ENCODE results near the gene MSLN.

Gene MSLN

DNA sequence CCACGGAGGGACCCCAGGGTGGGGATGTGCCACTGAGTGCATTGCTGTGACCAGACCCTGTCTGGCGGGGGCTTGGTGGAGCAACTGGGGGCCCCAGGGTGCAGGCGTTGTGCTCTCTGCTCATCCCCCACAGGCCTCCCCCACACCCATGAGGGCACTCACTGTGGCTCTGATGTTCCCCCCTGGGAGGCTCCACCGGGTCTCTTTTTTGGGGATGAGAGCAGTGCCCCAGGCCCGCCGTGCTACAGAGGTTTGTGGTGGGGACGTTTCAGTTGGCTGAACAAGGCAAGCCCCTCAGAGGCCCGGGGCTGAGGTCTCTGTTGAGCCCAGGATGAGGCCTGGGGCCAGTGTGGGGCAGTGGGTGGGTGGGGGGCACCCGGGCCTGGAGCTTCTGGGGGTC, 36.8 kb upstream of the MSLN start:
- DNase-seq = no peak

DNA sequence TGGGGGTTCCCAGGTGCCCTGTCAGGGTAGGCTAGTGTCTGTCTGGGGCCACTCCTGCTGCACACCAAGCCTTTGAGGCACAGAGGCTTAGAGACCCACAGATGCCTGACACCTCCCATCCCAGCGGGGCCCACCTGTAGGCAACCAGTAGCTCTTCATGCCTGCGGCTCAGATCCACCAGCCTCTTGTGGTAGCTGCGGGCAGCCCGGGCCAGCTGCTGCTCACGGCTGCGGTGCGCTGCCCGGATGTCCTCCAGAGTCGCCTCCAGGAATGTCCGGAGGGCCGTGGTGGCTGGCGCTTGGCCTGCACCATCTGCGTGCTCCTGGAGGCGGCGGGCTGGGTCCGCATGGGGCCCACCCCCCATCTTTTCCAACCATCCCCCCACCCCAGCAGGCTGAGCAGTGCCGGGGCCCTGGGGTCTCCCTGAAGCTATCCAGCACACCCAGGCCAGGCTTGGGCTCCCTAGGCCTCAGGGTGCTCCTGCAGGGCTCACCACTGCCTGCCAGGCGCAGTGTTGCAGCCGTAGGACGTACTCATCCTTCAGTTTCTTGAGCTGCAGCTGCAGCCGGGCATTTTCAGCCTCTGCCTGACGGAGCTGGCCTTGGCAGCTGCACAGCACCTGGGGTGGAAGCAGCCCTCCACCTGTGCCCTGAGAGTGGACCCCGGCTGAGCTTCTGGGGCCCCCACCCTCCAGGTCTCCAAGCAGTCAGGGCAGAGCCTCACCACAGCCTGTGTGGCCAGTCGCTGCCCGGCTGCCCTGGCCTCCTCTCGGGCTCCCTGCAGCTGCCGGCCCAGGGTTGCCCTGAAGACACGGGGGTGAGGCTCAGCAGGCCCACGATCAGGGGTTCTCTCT, 36.1 kb upstream of the MSLN start:
- no peak for DNase-seq

DNA sequence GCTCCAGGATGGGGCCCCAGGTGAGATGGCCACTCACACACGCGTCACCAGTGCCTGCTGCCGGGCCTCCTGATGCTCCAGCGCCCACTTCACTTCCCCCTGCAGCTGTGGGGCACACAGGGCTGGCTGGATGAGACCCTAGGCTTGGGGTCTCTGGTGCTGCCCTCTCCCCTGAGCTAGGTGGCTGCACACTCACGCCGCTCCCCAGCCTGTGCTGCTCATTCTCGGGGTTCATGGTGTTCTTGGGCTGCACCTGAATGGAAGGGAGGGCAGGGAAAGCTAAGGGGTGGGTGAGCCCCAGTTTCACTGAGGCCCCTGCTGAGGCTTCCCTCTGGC, 35.5 kb upstream of the MSLN start:
- DNase-seq = no peak

DNA sequence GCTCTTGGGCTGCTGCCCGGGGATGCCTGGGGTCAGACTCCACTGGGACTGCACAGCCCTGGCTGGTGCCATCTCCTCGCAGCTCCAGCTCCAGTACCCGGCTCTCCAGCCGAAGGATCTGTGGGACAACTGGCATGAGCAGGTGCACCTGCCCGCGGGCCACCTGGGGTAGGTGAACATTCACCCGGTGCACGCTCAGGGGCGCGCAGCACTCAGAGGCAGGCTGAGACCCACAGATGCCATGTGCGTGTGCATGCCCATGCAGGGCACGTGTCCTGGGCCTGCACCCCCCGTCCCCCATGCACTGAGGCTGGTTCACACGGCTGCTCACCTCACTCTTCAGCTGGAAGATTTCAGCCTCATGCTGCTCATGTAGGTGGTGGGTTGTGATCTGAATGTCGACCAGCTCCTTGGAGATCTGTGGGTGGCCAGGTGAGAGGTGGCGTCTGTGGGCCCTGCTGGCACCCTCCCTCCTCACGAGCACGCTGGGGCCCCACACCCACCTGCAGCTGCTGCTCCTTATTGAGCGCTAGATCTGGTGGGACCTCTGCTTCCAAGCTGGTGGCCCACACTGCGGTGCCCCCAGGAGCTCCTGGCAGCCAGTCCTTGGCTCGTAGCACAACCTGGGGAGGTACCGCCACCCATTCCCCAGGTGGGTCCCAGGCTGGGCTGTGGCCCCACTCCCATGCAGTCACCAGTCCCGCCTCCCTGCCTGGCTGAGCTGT, 34.9 kb upstream of the MSLN start:
- DNase-seq = no peak

DNA sequence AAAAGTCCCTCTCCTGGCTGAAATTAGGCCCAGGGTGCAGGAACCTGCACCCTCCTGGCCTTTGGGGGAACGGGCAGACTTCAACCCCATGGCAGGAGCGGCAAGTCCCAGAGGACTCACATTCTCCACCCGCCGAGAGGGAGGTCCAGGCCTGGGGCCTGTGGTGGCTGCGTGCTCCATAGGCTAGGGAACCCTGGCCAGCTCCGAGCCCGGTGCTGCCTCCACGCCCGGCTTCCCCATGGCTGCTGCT, 34.4 kb upstream of the MSLN start:
- no peak for DNase-seq

DNA sequence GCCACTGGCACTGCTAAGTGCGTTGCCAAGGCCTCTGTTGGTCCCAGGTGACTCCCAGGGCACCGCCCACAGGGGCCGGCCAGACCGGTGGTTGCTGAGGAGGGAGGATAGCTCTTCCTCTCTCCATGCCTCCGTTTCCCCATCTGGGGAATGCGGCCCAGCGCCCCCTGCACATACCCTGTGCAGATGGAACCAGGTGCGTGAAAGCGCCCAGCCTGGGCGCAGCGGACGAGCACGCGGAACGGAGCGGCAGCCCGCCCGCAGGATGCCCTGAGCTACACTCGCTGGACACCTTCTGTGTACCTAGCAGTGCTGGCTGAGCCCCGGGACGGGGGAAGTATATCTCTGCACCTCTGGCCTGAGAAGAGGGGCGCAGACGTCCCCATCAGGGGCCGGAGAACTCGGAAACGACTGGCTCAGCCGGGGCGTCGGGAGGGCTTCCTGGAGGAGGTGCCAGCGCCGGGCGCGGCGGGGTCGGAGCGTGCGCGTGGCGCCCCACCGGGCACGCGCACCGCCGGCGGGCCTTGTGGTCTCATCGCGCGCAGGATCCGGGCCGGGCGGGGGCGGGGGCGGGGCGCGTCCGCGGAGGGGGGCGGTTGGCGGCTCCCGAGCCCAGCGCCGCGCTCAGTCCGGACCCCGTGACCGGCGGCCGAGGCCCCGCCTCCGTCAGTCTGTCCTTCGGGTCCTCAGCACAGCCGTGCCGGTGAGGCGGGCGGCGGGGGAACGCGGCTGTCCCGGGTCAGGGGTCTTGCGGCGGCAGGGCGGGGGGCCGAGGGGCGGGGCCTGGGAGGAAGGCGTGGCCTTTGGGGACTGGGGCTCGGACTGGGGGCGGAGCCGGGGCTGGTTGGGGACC, 33.9 kb upstream of the MSLN start, which contains the start of the genes CCDC78 and HAGHL:
TSS of gene CCDC78 (minus strand) at position 6 of the 853 bp plus-strand sequence. CDS start 76 bp downstream, outside the sequence.
TSS of gene HAGHL (plus strand) at position 669 of the 853 bp plus-strand sequence. CDS start 404 bp downstream, outside the sequence.
- peak; percentile 42 to 73 (median 60) for DNase-seq

DNA sequence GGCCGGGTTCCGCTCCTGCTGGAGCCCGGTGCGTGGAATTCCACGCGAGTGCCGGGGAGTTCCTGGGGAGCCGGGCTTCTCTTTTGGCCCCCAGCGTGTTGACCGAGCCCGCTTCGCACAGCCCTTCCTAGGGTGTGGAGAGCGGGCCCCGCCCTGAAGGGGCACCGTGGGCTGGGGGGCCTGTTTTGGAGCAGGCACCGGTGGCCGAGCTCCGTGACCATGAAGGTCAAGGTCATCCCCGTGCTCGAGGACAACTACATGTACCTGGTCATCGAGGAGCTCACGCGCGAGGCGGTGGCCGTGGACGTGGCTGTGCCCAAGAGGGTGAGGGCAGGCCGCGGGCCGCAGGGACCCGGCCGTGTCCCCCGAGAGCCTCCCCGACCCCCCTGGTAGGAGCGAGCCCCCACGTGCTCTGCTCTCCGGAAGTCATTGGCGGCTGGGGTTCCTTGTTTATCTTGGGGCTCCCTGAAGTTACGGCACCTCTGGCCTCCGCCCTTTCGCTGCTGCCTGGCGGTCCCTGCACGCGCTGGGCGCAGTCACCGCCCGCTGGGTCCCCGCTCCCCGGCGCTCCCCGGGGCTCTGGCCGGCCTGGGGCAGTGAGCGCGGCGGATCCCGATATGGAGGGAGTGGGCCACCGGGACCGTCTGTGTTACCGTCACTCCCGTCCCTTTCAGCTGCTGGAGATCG, 33.1 kb upstream of the MSLN start:
- peak; percentile 34 to 65 (median 51) for DNase-seq

DNA sequence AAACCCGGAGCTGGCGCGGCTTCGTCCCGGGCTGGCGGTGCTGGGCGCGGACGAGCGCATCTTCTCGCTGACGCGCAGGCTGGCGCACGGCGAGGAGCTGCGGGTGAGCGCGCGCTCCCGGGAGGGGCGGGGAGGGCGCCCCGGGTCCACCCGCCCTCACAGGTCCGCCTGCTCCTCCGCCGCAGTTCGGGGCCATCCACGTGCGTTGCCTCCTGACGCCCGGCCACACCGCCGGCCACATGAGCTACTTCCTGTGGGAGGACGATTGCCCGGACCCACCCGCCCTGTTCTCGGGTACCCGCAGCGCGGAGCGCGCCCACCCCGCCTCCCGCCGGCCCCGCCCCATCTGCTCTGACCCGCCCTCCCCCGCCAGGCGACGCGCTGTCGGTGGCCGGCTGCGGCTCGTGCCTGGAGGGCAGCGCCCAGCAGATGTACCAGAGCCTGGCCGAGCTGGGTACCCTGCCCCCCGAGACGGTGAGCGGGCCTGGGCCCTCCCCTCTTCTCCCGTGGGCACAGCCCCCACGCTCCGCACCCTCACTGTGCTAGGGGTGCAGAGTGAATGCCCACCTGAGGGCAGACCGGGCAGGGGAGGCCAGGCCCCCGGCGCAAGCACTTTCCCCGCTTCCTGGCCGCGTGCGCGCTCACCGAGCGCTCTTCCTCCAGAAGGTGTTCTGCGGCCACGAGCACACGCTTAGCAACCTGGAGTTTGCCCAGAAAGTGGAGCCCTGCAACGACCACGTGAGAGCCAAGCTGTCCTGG, 32.2 kb upstream of the MSLN start:
- peak; percentile 49 to 83 (median 66) for DNase-seq

DNA sequence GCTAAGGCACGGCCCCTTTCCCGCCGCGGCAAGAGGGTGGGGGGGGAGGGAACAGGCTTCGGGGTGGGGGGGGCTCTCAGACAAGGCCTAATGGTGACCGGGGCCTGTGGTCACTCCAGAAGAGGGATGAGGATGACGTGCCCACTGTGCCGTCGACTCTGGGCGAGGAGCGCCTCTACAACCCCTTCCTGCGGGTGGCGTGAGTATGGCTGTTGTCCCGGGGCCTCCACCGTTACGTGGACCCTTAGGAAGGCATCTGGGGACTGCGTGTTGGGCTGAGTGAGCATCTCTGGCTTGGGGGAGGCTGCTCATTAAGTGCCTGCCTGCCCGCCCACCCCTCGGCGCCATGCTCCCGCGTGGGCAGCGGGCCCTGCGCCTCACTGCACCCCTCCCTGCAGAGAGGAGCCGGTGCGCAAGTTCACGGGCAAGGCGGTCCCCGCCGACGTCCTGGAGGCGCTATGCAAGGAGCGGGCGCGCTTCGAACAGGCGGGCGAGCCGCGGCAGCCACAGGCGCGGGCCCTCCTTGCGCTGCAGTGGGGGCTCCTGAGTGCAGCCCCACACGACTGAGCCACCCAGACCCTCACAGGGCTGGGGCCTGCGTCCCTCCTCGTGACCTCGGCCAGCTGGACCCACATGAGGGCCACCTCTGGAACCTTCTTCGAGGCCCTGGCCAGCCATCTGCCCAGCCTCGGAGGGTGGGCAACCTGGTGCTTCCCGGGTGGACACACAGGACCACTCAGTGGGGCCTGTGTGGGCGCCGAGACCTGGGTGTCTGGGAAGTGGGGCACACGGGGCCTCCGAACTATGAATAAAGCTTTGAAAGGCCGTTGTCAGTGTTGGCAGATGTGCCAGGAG, 31.4 kb upstream of the MSLN start:
- DNase-seq = no peak

DNA sequence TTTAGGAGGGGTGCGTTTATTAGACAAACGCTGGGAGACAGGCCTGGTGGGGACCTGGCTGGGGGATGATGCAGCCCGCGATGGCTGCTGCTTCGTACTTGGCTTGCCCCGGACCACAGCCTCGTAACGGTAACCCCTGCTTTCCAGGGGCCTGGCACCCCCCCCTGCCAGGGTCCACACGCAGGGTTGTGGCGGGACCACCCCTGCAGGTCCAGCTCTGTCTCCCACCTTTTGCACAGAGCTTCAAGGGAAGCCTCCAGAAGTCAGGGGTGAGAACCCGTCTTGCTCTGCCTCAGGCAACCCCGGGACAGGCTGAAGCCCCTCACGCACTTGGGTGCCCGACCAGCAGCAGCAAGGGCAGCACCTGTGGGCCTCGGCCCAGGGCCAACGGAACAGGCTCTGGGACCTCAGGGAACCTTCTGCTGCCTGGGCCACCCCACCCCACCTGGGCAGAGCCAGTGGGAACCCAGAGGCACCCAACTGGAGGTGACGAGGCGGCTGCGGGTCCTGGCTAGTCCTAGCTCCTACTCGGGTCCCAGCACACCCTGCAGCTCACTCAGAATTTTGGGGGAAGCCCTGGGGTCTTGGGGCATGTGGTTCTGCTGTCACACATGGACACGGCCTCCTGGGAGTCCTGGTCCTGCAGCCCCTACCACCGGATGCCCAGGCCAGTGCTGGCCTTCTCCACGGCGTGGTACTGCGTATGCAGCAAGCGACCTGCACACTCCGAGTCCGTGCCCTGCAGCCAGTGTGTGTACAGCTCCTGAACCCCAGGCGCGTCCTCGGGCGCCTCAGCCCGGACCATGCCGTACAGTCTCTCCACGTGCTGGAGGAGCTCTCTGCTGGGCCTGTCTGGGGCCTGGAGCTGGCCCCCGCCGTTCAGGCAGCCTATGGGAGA, 30.5 kb upstream of the MSLN start:
- DNase-seq = no peak

DNA sequence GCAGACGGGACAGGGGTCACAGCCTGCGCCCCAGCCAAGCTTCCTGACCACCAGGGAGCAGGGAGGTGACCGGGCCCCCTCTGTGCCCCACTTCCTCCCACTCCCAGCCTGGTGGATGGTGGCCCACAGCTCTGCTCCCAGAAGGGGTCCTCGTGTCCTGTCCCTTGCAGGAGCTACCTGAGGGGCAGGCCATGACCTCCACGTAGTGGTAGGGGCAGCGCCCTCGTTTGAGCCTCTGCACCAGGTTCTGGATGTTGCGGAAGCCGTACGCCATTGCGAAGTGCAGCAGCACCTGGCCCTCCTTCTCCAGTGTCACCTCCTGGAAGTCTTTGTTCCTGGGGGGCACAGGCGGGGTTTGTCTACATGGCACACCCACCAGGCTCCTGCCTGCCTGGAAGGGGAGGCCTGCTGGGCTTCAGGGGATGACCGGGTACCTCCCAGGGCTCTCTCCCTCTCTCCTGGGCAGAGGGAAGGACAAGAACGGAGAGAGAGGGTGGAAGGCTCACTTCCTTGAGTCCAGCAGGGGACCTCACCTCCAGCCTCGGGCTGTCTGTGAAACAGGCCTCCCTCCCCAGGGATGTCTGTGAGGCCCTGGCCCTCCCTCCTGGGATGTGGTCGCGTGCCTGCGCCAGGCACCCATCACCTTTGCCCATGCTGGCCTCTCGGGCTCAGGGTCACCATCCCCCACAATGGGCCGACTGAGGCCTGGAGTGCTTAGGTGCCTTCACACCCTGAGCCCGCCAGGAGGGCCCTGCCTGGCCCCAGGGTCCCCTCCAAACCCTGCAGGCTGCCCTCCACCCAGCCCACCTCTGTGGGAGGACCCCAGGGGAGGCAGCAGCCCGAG, 29.6 kb upstream of the MSLN start:
- no peak for DNase-seq

DNA sequence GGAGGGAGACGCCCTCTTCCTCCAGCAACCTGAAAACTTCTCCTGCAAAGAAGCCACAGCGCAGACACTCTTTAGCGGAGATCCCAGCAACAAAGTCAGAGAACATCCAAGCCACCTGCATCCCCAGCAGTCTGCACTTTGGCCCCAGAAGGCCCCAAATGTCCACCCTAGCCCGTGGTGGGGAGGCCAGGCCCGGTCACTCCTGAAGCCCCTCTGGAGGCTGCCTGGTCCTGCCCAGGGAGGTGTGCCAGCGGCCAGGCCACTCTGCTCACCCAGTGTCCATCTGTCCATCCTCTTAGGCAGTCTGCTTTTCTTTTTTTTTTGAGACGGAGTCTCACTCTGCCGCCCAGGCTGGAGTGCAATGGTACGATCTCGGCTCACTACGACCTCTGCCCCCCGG, 28.2 kb upstream of the MSLN start:
- DNase-seq = no peak

DNA sequence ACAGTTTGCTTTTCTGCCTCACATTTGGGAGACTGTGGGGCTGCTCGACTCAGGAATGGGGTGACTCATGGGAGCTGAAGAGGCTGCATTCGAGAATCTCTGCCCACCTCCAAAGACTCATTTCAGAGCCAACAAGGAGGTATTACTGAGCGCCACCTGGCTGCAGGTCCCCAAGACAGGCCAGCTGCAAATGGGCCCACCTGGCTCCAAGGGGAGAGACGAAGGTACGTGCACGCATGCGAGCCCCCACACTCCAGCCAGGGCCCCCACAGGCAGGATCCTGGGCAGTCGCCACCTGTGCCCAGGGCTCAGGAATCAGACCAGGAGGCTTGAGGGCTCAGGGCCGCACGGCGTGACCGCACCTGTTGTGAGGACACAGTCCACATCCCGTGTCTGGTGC, 27.6 kb upstream of the MSLN start:
- DNase-seq = no peak

DNA sequence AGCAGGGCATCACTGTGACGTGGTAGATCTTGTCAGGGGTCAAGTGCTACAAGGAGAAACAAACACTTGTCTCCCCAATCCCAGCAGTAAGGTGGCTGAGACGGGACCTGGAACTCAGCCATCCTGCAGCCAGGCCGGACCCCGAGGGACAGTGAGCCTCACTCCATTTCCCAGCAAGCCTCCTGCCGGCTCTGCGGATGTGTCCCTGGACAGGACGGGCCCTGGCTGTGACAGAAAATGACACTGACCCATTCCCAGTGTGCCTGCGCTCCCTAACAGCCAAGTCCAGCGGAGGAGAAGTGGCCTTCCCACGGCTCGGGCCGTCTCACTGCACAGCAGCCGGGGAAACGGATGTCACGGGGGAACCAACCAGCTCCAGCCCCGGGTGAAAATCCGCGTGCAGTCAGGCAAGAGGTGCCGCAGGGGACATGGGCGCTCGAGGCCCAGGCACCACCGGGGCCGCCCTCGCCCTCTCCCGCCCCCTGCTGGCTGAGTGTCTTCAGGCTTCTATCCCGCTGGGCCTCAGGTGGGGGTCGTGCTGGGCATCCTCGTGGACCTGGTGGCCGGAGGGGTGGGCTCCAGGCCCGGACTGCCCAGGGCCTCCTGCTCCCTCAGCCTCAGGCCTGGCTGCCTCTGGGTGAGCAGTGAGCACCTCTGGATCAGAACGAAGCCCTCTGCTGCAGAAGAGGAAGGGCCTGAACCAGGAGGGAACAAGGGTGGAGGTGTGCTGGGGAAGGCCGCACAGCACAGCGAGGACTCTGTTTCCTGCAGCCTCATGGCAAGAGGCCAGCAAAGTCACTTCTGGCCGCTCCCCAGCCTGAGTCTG, 26.9 kb upstream of the MSLN start:
- peak in 2 of 3 donors; percentile 38 to 40 for DNase-seq

DNA sequence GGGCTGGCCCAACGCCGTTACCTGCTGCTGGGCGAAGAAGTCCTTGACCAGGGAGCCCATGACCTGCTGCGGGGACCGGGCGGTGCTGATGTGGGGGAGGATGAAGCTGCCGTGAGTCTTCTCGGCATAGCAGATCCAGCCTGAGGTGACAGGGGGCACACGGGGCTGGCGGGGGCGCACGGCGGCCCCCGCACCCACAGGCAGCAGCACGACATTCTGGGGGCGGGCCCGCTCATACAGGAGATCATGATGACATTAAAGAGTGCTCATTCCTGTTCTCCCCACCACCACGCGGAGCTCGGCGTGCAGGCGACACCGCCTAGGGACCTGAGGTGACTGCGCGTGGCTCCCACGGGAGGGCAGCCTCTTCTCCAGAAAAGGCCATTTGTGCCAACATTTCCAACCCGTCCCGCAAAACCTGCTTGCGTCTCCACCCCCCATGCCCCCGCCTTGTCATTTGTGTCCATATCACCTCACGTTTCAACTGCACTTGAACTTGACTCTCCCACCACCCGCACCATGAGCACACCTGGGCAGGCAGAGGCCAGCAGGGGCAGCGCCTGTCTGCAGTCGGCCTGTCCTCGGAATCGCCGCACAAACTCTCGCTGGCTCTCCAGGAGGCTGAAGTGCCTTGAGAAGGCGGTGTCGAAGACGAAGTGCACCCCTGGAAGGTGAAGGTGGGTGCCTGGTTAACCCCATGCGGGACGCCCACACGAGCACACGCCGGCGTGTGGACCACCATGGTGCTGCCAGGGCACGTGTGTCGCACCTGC, 26.1 kb upstream of the MSLN start:
- DNase-seq = no peak

DNA sequence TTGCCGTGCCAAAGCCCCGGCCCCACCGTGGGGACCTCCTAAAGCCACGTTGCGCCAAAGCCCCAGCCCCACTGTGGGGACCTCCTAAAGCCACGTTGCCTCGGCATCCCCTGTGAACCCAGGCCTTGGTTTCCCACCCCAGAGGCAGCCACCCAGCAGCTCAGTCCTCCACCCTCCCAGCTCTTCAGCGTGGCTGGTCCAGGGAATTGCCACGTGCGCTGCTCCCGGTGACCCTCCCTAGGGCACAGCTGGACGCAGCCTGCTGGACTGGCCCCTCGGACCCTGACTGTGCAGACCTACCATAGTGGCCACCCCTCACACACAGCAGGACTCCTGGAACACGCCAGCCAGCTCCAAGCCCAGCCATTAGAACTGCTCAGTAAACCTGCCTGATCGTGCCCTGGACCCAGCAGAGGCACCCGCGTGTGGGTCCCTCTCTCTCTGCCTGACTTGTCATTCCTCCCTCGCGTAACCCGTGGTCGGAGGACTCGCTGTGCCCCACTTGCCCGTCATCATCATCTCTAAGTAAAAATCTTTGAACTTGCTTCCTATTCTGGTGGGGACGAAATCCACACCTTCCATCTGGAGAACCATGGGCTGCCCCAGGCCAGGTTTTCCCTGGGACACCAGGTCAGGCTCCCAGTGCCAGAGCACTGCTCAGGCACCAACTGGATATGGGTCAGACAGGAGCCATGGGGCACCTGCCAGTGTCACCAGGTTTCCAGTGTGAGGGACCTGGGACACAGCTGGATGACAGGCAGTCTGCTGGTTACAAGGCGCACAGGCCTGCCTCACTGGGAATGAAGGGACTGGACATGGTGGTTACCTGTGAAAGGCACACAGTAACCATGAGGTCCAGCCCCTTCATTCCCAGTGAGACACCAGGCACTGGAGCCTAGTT, 25.3 kb upstream of the MSLN start:
- no peak for DNase-seq

Measured in suppressor macrophage treated with lipopolysaccharide for 1 hour (primary cell).